ENCODE measurements around the gene MTUS2.

Gene MTUS2

DNA sequence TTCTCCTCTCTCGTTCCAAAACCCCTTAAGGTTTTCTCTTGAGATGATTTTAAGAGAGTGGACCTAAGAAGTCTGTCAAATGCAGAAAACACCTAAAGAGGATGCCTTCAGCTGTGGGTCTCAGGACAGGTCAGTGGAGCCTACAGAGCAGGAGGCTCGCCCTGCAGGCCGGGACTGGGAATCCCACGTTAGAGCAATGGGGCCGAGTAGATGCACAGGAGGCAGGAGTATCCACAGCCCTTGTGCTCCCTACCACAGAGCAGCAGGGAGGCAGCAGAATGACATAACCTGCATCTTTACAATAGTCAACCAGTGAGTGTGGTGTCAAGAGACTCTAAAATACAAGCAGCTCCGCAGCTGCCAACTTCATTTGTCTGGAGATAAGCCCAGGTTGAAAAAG is 229.4 kb downstream of the MTUS2 start:
- intact Hi-C loops (cut with DNase I; ENCODE audit: low total_unique reads): no loop called here
- Histone ChIP-seq H3K4me3 (no peak overlapping the region), H3K36me3 (no peaks in the 10 kb centered on the region), H3K9me3 (no peaks in the 10 kb centered on the region), H3K27me3 (no peaks in the 10 kb centered on the region), H3K27ac (no peak overlapping the region), H3K4me1 (no peaks in the 10 kb centered on the region)
- TF ChIP-seq, protein P1, sequence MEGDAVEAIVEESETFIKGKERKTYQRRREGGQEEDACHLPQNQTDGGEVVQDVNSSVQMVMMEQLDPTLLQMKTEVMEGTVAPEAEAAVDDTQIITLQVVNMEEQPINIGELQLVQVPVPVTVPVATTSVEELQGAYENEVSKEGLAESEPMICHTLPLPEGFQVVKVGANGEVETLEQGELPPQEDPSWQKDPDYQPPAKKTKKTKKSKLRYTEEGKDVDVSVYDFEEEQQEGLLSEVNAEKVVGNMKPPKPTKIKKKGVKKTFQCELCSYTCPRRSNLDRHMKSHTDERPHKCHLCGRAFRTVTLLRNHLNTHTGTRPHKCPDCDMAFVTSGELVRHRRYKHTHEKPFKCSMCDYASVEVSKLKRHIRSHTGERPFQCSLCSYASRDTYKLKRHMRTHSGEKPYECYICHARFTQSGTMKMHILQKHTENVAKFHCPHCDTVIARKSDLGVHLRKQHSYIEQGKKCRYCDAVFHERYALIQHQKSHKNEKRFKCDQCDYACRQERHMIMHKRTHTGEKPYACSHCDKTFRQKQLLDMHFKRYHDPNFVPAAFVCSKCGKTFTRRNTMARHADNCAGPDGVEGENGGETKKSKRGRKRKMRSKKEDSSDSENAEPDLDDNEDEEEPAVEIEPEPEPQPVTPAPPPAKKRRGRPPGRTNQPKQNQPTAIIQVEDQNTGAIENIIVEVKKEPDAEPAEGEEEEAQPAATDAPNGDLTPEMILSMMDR (IDR thresholded peaks at IDR 0.05): no peak
- DNase-seq: no peak

DNA sequence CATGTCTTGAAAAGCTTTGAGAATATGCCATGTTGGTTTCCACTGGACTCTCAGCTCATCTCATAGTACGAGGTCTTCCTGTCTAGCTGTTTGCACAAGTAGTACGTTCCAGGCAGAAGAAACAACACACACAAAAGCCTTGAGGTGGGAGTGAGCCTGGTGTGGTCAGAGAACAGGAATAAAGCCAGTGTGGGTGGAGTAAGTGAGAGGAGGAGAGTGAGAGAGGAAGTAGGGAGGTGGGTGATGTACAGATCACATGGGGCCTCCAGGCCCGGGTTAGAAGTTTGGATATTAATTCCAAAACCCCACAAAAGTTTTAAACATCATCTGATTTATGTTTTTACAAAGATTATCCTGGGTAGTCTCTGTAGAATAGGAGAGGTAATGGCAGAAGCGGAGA is 230.6 kb downstream of the MTUS2 start:
- intact Hi-C loops (cut with DNase I; ENCODE audit: low total_unique reads): no loop called here
- TF ChIP-seq, protein P1 (IDR thresholded peaks at IDR 0.05): no peak
- no peak for DNase-seq
- H3K36me3 ChIP-seq: no peaks in the 10 kb centered on the region
- no peak overlapping the region for H3K27ac ChIP-seq
- no peaks in the 10 kb centered on the region for H3K4me1 ChIP-seq
- H3K27me3 ChIP-seq: no peaks in the 10 kb centered on the region
- H3K4me3 ChIP-seq: no peak overlapping the region
- H3K9me3 ChIP-seq: no peaks in the 10 kb centered on the region

DNA sequence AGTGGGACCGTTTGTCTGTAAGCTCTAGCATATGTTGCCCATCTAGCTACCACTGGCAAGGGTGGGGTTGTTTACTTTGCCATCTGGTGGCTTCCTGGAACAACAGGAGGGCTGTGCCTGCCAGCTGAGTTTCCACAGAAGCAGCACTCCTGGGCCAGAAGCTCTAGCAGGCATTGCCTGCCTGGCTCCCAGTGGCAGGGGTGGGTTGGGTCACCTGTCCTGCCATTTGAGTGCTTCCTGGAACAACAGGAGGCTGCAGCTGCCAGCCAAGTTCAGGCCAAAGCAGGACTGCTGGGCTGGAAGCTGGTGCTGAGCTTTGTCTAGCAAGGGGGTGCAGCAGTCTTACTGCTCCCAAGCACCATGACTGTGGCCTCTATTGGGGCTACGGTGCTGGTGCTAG is 239.7 kb downstream of the MTUS2 start:
- TF ChIP-seq, protein P1 (IDR thresholded peaks at IDR 0.05): no peak
- H3K9me3 ChIP-seq: peaks cover 0 to 13% (median 0%) of the 10 kb centered on the region in 3 donors
- DNase-seq: no peak
- H3K4me1 ChIP-seq: no peaks in the 10 kb centered on the region
- H3K4me3 ChIP-seq: no peak overlapping the region
- H3K36me3 ChIP-seq: no peaks in the 10 kb centered on the region
- intact Hi-C loops (cut with DNase I; ENCODE audit: low total_unique reads): no loop called here
- no peak overlapping the region for H3K27ac ChIP-seq
- no peaks in the 10 kb centered on the region for H3K27me3 ChIP-seq

DNA sequence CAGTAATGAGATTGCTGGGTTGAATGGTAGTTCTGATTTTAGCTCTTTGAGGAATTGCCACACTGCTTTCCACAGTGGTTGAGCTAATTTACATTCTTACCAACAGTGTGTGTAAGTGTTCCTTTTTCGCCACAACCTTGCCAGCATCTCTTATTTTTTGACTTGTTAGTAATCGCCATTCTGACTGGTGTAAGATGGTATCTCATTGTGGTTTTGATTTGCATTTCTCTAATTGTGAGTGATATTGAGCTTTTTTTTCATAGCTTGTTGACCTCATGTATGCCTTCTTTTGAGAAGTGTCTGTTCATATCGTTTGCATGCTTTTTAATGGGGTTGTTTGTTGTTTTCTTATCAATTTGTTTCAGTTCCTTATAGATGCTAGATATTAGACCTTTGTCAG is 245.0 kb downstream of the MTUS2 start:
- no peak overlapping the region for H3K4me3 ChIP-seq
- H3K9me3 ChIP-seq: peaks cover 0 to under 1% (median 0%) of the 10 kb centered on the region in 3 donors
- H3K4me1 ChIP-seq: no peaks in the 10 kb centered on the region
- no peak for DNase-seq
- H3K36me3 ChIP-seq: no peaks in the 10 kb centered on the region
- no peak overlapping the region for H3K27ac ChIP-seq
- intact Hi-C loops (cut with DNase I; ENCODE audit: low total_unique reads): no loop called here
- H3K27me3 ChIP-seq: no peaks in the 10 kb centered on the region
- TF ChIP-seq, protein P1 (IDR thresholded peaks at IDR 0.05): no peak

DNA sequence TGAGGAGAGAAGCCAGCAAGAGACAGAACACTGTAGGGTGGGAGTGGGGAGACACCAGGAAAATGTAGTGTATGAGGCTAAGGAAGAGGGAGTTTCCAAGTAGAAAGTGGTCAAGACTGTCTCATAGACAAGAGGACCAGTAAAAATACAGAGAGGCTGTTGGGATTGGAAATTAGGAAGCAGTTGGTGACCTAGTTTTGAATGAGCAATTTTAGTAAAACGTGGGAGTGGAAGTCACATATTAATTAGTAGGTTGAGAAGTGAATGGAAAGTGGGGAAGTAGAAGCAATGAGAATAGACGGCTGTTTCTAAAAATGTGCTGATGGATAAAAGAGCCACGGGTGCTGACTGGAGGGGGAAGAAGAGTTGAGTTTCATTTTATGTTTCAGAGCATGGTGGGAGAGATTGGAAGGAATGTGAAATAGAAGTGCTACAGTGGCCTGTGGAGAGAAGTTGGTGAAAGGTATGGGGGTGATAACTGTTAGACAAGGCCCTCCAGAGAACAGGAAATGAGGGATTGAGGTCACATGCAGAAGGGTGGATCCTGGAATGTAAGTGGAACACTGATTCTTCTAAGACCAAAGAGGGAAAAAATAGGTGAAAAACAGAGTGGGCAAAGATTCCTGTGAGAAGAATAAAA is 247.3 kb downstream of the MTUS2 start:
- no peak for DNase-seq
- no peaks in the 10 kb centered on the region for H3K27me3 ChIP-seq
- TF ChIP-seq, protein P1 (IDR thresholded peaks at IDR 0.05): no peak
- no peaks in the 10 kb centered on the region for H3K9me3 ChIP-seq
- no peaks in the 10 kb centered on the region for H3K4me1 ChIP-seq
- intact Hi-C loops (cut with DNase I; ENCODE audit: low total_unique reads): no loop called here
- H3K36me3 ChIP-seq: no peaks in the 10 kb centered on the region
- H3K27ac ChIP-seq: no peak overlapping the region
- no peak overlapping the region for H3K4me3 ChIP-seq

DNA sequence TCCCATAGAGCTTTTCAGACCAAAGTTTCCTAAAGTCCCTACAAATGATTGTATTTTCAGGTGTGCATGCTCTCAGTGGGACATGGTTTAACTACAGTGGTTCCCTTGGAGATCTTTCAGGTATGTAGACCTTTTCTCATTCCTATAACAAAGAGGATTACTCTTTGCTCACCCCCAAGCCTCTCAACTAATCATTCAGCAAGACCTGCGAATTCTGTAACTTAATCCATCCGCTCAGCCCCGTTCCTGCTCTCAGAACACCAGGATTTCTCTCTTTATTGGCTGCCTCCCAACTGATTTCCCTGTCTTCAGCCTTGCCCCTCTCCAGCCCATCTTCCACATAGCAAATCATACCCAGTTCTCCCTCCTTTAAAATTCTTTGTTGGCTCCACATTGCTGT is 253.6 kb downstream of the MTUS2 start:
- no peaks in the 10 kb centered on the region for H3K36me3 ChIP-seq
- no peak for DNase-seq
- intact Hi-C loops (cut with DNase I; ENCODE audit: low total_unique reads): no loop called here
- no peak overlapping the region for H3K27ac ChIP-seq
- peaks cover 0 to 11% (median 2%) of the 10 kb centered on the region in 3 donors for H3K9me3 ChIP-seq
- no peaks in the 10 kb centered on the region for H3K4me1 ChIP-seq
- no peak overlapping the region for H3K4me3 ChIP-seq
- TF ChIP-seq, protein P1 (IDR thresholded peaks at IDR 0.05): no peak
- H3K27me3 ChIP-seq: no peaks in the 10 kb centered on the region

Measured in tibial artery (tissue), 4 donors.